Non-pigmented ciliary epithelial cell (primary cell): ENCODE data around the gene COX6B1.
A peak's percentile ranks its signal among the peaks of the same experiment; 100 is the strongest.
"Not testable (repeated sequence)": the region's sequence is repeated elsewhere in the genome, so short reads cannot be mapped to it uniquely, and the experiment has no call there.

Experiments
- DNase-seq: peaks from one replicate; pipeline ENCODE4 v3.0.0-alpha.2; 2010; ENCODE audit warnings: low read depth

Gene COX6B1

DNA sequence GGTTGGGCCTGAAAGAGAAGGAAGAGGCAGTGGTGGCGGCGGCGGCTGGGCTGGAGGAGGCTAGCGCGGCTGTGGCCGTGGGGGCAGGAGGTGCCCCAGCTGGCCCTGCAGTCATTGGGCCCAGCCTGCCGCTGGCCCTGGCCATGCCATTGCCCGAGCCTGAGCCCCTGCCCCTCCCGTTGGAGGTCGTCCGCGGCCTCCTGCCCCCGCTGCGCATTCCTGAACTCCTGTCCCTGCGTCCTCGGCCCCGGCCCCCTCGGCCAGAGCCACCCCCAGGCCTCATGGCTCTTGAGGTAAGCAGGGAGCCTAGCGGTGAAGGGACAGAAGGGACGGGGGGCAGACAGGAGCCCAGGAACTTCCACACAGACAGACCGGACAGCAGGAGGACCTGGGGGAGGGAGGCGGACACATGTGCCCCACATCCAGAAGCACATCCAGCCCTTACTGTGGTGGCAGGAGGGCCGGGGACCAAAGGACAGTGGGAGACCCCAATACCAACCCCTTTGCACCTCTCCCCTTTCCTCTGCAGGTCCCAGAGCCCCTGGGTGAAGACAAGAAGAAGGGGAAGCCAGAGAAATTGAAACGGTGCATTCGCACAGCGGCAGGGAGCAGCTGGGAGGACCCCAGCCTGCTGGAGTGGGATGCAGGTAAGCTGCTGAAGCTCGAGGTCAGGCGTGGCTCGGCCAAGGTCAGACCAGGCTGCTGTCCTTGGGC is 14.2 kb upstream of the COX6B1 start:
- DNase-seq, result no peak

DNA sequence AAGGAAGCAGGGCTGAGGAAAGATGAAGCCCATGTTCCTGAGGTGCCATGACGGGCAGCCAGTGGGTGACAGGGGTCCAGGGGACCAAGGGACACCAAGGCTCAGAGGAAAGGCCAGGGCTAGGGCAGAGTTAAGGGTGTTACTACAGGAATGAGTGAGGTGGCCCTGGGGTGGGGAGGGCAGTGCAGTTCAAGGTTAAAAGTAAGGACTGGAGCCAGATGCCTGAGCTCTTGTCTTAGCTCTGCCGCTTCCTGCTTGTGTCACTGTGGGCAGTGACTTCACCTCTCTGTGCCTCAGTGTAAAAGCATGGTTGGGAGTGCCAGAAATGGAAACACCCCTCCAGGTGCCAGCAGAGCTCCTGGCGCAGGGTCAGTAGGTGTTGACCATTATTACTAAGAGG is 11.5 kb upstream of the COX6B1 start:
- no peak for DNase-seq

DNA sequence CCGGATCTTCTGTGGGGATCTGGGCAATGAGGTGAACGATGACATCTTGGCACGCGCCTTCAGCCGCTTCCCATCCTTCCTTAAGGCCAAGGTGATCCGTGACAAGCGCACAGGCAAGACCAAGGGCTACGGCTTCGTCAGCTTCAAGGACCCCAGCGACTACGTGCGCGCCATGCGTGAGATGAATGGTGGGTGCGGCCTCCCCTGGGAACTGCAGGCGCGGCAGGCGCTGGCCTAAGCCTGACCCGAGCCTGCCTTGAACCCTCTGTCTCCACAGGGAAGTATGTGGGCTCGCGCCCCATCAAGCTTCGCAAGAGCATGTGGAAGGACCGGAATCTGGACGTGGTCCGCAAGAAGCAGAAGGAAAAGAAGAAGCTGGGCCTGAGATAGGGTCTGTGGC is 11.0 kb upstream of the COX6B1 start:
- DNase-seq, result no peak

DNA sequence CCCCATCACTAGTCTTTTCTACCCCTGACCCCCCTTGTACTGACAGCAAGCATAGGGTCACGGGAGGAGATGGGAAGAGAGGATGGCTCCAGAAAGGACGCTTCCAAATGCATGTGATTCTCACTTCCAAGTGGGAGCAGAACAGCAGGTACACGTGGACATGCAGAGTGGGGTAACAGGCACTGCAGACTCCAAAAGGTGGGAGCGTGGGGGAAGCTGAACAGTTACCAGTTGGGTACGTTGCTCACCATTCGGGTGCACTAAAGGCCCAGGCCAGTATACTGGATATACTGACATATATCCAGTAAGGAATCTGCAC is 8.8 kb upstream of the COX6B1 start:
- no peak for DNase-seq

DNA sequence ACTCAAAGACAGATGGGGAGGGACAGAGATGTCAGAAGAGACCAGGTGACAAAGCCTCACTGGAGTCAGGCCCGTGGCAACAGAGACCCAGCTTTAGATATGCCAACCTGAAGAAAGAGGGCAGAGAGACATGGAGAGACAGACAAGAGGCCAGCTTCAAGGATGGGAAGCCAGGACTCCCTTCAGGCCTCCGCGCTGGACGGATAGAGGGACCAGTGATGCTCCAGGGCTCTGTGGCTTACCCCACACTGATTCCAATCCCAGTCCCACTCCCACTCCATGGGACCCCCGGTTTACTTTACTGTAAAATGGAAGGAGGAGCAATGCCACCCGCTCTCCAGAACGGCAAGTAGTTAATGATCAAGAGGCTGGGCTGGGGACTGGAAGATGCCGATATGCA is 8.3 kb upstream of the COX6B1 start:
- DNase-seq, result no peak

DNA sequence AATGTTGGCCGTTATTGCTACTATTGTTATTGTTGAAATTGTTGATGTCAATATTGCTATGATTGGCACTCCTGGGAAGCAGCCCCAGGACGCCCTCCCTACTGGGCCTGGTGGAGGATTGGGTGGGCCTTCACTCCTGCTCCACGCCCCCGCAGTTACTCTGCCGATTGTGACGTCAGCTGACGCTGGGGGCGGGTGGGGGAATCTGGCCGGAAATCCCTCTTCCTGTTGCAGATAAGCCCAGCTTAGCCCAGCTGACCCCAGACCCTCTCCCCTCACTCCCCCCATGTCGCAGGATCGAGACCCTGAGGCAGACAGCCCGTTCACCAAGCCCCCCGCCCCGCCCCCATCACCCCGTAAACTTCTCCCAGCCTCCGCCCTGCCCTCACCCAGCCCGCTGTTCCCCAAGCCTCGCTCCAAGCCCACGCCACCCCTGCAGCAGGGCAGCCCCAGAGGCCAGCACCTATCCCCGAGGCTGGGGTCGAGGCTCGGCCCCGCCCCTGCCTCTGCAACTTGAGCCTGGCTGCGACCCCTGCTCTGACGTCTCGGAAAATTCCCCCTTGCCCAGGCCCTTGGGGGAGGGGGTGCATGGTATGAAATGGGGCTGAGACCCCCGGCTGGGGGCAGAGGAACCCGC is 6.5 kb upstream of the COX6B1 start, which contains the start of gene ETV2:
ETV2 (plus strand) TSS at position 231 of the 637 bp plus-strand sequence. CDS start 716 bp downstream, outside the sequence.
- no peak for DNase-seq

DNA sequence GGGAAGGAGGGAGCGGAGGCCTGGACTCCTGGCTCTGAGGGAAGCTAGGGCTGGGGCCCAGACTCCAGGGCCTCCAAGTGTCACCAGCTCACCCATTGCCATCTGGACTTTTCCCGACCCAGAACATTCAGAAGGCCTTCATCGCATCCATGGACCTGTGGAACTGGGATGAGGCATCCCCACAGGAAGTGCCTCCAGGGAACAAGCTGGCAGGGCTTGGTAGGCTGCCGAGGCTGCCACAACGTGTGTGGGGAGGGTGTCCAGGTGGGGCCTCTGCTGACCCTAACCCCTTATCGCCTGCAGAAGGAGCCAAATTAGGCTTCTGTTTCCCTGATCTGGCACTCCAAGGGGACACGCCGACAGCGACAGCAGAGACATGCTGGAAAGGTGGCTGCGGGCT is 5.8 kb upstream of the COX6B1 start:
- DNase-seq, result no peak

DNA sequence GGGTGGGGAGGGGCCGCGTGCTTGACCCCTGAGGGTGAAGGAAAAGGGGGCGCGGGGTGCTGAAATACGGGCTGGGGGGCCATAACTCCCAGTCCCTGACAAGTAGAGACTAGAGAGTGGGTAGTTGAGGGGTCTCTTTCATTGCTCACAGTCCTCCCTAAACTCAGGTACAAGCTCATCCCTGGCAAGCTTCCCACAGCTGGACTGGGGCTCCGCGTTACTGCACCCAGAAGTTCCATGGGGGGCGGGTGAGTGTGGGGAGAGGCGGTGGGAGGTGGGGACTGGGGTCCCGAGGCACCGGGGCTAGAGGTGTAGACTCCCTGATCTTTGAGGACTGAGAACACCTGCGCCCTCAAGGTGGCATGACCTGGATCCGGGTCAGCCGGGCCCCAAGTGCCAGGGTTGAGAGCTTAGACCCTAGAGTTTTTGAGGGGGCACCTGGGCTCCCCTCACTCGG is 5.3 kb upstream of the COX6B1 start:
- no peak for DNase-seq

DNA sequence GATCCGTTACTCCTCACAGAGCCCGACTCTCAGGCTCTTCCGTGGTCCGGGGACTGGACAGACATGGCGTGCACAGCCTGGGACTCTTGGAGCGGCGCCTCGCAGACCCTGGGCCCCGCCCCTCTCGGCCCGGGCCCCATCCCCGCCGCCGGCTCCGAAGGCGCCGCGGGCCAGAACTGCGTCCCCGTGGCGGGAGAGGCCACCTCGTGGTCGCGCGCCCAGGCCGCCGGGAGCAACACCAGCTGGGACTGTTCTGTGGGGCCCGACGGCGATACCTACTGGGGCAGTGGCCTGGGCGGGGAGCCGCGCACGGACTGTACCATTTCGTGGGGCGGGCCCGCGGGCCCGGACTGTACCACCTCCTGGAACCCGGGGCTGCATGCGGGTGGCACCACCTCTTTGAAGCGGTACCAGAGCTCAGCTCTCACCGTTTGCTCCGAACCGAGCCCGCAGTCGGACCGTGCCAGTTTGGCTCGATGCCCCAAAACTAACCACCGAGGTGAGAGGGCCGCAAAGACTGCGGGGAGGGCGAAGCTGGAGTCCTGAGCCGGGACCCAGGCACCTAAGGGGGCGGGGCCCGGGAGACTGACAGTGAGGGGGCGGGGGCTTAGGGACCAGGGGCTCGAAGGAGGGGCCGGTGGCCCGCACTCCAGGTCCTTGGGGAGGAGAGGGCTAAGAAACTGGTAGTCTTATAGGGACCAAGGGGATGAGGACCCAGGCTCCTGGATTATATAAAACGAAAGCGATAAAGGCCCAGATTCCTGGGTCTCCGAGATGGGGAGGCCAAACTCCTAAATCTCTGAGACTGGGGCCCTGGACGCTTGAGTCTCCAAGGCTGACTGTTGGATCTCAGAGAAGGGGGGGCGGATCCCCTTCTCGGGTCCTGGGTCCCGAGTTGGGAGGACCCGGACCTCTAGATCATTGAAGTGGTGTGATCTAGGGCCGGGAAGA is 4.6 kb upstream of the COX6B1 start:
- DNase-seq, result no peak

DNA sequence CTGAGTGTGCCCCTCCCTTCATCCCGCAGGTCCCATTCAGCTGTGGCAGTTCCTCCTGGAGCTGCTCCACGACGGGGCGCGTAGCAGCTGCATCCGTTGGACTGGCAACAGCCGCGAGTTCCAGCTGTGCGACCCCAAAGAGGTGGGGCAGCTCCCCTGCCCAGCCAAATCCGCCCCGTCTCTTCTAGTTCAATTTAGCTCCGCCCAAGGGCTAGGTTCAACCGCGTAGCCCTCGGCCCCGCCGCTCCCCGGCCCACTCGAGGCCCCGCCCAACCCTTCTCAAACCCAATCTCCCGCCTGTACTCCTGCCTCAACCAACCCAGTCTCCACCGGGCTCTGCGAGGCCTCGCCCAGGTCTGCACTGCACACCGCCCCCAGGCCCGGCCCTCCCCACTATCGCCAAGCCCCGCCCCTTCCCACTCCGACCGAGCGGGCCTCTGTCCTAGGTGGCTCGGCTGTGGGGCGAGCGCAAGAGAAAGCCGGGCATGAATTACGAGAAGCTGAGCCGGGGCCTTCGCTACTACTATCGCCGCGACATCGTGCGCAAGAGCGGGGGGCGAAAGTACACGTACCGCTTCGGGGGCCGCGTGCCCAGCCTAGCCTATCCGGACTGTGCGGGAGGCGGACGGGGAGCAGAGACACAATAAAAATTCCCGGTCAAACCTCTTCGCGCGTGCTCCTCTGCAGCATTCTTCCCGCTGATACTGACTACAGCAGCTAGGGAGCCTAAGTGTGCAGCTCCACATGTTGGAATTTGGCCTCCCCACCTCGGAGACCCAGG is 3.7 kb upstream of the COX6B1 start:
- peak; percentile 68 for DNase-seq

DNA sequence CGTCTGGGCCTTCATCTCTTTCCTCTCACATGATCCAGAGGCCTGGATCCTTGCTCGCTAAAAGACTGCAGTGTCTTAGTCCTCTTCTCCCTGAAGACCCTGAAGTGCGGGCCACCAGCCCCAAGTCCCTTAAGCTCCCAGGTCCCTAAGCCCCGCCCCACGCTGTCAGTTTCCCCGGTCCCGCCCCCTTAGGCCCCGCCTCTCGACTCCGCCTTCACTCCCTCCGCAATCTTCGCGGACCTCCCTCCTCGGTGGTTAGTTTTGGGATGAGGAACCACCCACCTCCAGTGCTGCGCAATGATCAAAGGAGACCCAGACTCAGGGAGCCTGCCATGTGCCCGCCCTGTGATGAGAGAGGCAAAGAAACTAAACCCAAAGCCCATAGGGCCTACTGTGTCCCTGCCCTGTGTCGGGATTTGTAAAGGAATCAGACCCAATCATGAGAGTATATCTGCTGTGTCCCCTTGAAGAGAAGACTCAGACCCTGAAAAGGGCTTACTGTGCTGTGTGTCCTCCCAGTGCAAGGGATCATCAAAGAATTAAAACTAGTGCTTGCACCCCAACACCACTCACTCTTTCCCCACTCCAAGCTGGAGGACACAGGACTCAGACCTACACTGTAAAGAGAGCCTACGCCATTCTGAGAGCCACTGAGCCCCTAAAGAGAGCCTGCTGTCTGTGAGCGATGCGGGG is 3.0 kb upstream of the COX6B1 start:
- no peak for DNase-seq

DNA sequence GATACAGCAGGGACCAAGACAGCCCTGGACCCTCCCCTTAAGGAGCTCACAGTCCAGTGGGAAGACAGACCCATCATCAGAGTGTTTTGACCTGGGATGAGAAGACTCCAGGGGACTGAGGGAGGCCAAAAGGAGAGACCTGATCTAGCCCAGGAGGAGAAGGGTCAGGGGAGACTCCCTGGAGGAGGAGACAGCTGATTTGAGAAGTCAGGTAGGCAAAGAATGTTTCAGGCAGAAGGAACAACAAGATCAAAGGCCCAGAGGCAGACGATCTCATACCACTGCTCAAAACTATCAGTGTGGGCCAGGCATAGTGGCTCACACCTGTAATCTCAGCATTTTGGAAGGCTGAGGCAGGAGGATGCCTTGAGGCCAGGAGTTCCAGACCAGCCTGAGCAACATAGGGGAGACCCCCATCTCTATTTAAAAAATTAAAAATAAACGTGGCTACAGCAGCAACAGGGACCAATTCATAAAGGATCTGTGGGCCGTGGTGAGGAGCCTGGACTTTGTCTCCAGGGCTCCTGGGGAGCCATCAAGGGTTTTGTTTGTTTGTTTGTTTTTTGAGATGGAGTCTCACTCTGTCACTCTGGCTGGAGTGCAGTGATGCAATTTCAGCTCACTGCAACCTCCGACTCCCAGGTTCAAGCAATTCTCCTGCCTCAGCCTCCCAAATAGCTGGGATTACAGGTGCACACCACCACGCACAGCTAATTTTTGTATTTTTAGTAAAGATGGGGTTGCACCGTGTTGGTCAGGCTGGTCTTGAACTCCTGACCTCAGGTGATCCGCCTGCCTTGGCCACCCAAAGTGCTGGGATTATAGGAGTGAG is 2.2 kb upstream of the COX6B1 start:
- no peak for DNase-seq

DNA sequence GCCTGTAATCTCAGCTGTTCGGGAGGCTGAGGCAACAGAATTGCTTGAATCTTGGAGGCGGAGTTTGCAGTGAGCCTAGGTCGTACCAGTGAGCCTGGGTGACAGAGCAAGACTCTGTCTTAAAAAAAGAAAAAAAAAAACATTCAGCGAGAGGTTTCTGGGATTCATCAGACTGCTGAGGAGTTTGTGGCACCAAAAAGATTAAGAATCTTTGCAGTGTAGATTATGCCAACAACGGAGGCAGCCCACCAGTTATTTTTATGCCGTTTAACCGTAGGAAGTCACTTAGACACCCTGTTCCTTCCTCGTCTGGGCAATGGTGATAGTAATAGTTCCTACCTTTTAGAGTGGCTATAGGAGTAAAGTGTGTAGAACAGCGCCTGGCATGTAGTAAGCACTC is 2.5 kb downstream of the COX6B1 start:
- DNase-seq, result no peak

DNA sequence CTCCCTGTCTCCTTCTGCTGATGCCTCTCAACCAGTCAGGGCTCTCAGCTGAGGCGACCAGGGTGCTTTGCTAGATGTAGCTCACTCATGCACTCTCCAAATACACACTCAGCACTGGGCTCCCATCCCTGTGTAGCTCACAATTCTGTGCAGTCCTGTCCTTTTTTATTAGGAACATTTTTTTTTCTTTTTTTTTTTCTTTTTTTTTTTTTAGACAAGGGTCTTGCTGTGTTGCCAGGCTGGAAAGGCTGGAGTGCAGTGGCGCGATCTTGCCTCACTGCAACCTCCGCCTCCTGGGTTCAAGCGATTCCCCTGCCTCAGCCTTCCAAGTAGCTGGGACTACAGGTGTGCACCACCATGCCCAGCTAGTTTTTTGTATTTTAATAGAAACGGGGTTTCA is 6.7 kb downstream of the COX6B1 start:
- not testable (repeated sequence) for DNase-seq

DNA sequence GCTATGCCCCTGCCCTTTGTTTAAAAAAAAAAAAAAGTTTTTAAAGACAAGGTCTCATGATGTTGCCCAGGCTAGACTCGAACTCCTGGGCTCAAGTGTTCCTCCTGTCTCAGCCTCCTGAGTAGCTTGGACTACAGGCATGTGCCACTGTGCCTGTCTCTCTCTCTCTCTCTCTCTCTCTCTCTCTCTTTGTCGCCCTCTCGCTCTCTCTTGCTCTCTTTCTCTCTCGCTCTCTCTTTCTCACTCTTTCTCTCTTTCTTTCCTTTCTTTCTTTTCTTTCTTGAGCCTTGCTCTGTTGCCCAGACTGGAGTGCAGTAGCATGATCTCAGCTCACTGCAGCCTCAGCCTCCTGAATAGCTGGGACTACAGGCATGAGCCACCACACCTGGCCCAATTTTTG is 7.5 kb downstream of the COX6B1 start:
- DNase-seq, result no peak

DNA sequence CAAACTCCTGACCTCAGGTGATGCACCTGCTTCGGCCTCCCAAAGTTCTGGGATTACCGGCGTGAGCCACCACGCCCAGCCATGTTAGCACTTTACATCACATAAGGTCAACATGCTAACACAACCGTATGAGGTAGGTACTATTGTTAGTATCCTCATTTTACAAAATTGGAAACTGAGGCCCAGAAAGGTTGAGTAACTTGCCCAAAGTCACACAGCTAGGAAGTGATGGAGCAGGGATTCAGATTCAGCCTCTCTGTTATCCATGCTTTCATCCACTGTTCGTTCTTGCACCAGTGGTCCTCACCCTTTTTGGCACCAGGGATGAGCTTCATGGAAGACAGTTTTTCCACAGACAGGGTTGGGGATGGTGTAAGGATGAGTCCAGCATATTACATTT is 8.6 kb downstream of the COX6B1 start:
- DNase-seq, result no peak

DNA sequence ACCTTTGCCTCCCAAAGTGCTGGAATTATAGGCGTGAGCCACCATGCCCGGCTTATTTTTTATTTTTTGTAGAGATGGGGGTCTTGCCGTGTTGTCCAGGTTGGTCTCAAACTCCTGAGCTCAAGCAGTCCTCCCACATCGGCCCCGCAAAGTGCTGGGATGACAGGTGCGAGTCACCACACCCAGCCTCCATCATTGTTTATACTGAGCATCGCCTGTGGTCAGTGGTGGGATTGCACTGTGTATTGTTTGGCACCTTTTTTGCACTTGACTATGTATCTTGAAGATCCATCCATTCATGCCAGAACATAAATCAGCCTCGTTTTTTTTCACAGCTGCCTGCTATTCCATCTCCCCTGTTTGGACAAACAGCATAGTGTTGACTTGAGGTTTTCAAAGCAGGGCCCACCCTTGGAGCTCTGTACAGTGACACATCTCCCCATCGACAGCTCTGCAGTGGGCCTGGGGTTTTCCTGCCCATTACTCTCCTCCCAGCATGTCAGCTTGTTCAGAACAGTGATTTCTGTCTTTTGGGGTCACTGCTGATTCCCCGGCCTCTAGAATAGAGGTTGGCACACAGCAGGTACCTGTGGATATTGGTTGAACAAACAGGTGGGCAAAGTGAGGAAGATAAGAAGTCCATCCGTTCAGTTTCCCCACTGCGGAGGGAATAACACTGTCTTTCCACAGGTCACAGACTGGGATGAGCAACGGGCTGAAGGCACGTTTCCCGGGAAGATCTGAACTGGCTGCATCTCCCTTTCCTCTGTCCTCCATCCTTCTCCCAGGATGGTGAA is 10.0 kb downstream of the COX6B1 start:
- no peak for DNase-seq

DNA sequence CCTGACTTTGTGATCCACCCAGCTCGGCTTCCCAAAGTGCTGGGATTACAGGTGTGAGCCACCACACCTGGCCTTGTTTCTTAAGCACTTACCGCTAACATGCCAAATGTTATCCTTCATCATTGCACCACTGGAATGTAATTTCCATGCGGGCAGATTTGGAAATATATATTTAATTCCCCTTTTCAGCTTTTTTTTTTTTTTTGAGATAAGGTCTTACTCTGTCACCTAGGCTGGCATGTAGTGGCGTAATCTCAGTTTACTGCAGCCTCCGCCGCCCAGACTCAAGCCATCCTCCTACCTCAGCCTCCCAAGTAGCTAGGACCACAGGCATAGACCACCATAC is 13.8 kb downstream of the COX6B1 start:
- DNase-seq, result no peak

DNA sequence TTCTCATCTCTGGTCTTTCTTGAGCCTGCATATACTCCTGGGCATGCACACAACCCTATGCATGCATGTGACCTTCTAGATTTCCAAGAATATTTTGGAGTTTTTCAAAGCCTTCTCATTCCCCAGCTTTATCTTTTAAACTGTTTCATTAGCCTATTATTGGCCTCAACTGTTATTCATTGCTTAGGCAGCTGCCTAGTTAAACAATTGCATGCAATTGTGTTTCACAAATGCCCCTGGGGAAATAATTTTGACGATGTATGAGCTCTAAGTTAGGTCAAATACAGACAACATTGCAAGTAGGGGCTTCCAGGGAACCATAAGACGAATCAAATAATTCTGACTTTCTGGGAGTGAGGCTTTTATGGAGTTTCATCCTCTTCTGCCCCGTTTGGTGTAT is 15.9 kb downstream of the COX6B1 start:
- no peak for DNase-seq

DNA sequence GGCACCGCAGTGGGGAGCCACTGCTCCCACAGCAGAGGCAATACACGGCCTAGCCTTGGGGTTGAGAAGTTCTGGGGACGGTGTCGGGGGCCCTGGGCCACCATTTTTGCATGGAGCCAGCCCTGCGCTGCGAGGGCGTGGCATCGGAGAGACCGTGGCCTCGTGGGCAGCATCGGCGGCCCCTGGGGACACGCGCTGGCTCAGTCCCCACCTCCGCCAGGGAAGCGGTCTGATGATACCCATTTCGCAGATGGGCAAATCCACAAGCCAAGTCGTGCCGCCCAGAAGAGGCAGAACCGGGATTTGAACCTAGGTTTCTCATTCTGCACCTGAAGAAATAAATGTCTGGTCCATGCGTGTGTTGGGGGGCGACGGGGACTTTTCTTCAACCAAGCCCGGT is 17.0 kb downstream of the COX6B1 start:
- no peak for DNase-seq
